ENCODE measurements around the gene PLA2G12B. TPM values are rescaled to one million over a fixed set of nuclear protein-coding genes. Genes with fewer than 3 reads are reported as not detected.
"Not testable (repeated sequence)": the region's sequence is repeated elsewhere in the genome, so short reads cannot be mapped to it uniquely, and the experiment has no call there.

Gene PLA2G12B
- polyA plus RNA-seq (ENCODE audit: insufficient read length in 3 of 3): 10 to 100 TPM in 1 of 3 donors, 1 to 10 TPM in 2; 9.3 to 12.6 (median 9.8) TPM
- long read RNA-seq, donor 1, partial matches to known transcripts: 80 of 80 reads
- long read RNA-seq, donor 1, other reads (novel, unspliced or antisense): 0 of 80 reads
- long read RNA-seq, donor 2, partial matches to known transcripts: 0 of 3 reads
- long read RNA-seq, donor 2, other reads (novel, unspliced or antisense): 0 of 3 reads
- long read RNA-seq, donor 3, partial matches to known transcripts: 0 of 1 reads
- long read RNA-seq, donor 3, other reads (novel, unspliced or antisense): 0 of 1 reads
- long read RNA-seq, donor 4, partial matches to known transcripts: 0 of 2 reads
- long read RNA-seq, donor 4, other reads (novel, unspliced or antisense): 0 of 2 reads
- long read RNA-seq, donor 5, partial matches to known transcripts: 0 of 4 reads
- long read RNA-seq, donor 5, other reads (novel, unspliced or antisense): 0 of 4 reads
- long read RNA-seq, donor 6, partial matches to known transcripts: 0 of 2 reads
- long read RNA-seq, donor 6, other reads (novel, unspliced or antisense): 0 of 2 reads
- long read RNA-seq, donor 7, partial matches to known transcripts: 0 of 1 reads
- long read RNA-seq, donor 7, other reads (novel, unspliced or antisense): 0 of 1 reads
- long read RNA-seq, donor 8: 0 reads
- long read RNA-seq, donor 9, partial matches to known transcripts: 0 of 2 reads
- long read RNA-seq, donor 9, other reads (novel, unspliced or antisense): 0 of 2 reads
- long read RNA-seq, donor 10, partial matches to known transcripts: 0 of 2 reads
- long read RNA-seq, donor 10, other reads (novel, unspliced or antisense): 0 of 2 reads
- long read RNA-seq, donor 11, partial matches to known transcripts: 0 of 2 reads
- long read RNA-seq, donor 11, other reads (novel, unspliced or antisense): 0 of 2 reads
- long read RNA-seq, donor 12, partial matches to known transcripts: 0 of 1 reads
- long read RNA-seq, donor 12, other reads (novel, unspliced or antisense): 0 of 1 reads
- long read RNA-seq, donor 13: 0 reads
- long read RNA-seq, donor 14: 0 reads
- long read RNA-seq, donor 15, transcript PLA2G12B-201 (4 exons, 1,128 nt): major isoform, 6 of 12 reads
- long read RNA-seq, donor 15, partial matches to known transcripts: 0 of 12 reads
- long read RNA-seq, donor 15, other reads (novel, unspliced or antisense): 6 of 12 reads
- long read RNA-seq, donor 16, partial matches to known transcripts: 0 of 6 reads
- long read RNA-seq, donor 16, other reads (novel, unspliced or antisense): 5 of 6 reads

GRCh38 chr10:72954596-72955554, at the start of gene PLA2G12B:
PLA2G12B (minus strand) TSS chr10:72954806; CDS start chr10:72954685, 121 bp downstream.
- DNase-seq: peak; percentile 1

GRCh38 chr10:73003822-73004221, 49.2 kb upstream of the PLA2G12B start:
- DNase-seq: no peak

GRCh38 chr10:73000973-73001372, 46.4 kb upstream of the PLA2G12B start:
- DNase-seq: no peak

GRCh38 chr10:72997099-72997498, 42.5 kb upstream of the PLA2G12B start:
- DNase-seq: no peak

GRCh38 chr10:72995459-72995858, 40.9 kb upstream of the PLA2G12B start:
- not testable (repeated sequence) for DNase-seq

GRCh38 chr10:72989771-72990170, 35.2 kb upstream of the PLA2G12B start:
- not testable (repeated sequence) for DNase-seq

GRCh38 chr10:72984618-72985017, 30.0 kb upstream of the PLA2G12B start:
- not testable (repeated sequence) for DNase-seq

GRCh38 chr10:72981882-72982529, 27.4 kb upstream of the PLA2G12B start:
- DNase-seq: no peak

- no peak for DNase-seq
Measured at GRCh38 chr10:72981028-72981881, 26.6 kb upstream of the PLA2G12B start.

GRCh38 chr10:72980348-72980747, 25.7 kb upstream of the PLA2G12B start:
- no peak for DNase-seq

- DNase-seq: no peak
Measured at GRCh38 chr10:72979709-72980108, 25.1 kb upstream of the PLA2G12B start.

GRCh38 chr10:72976886-72977285, 22.3 kb upstream of the PLA2G12B start:
- no peak for DNase-seq

GRCh38 chr10:72956001-72956400, 1.4 kb upstream of the PLA2G12B start:
- no peak for DNase-seq

GRCh38 chr10:72954230-72954595, 393 bp downstream of the PLA2G12B start:
- DNase-seq: no peak

- peak; percentile 7 for DNase-seq
Measured at GRCh38 chr10:72953687-72954086, 919 bp downstream of the PLA2G12B start.

- DNase-seq: no peak
Measured at GRCh38 chr10:72952642-72953158, 1.9 kb downstream of the PLA2G12B start.

GRCh38 chr10:72952189-72952588, 2.4 kb downstream of the PLA2G12B start:
- no peak for DNase-seq

- no peak for DNase-seq
Measured at GRCh38 chr10:72951760-72952159, 2.8 kb downstream of the PLA2G12B start.

- DNase-seq: no peak
Measured at GRCh38 chr10:72948762-72949161, 5.8 kb downstream of the PLA2G12B start.
